ENCODE results near the gene REM2.

- TF ChIP-seq CTCF (IDR thresholded peaks at IDR 0.05) (no peak), POLR2AphosphoS5 (IDR thresholded peaks at IDR 0.05; ENCODE audit: low read depth, low read length) (no peak), TCF7L2 (IDR thresholded peaks at IDR 0.05; ENCODE audit: low read depth, low read length) (no peak), REST (IDR thresholded peaks at IDR 0.05; ENCODE audit: insufficient read depth in 1 of 2, low read depth in 2 of 2, low read length in 1 of 2) (no peak)
Observed at GRCh38 chr14:22864979-22865378, 18.0 kb upstream of the REM2 start.
